NB4 (cell line): ENCODE results near the gene GAST.

ENCODE experiments used
- CTCF ChIP-seq: IDR thresholded peaks from one replicate; pipeline ENCODE4 v1.5.1; 2012; ENCODE audit warnings: low read depth, low read length
- MAX ChIP-seq: IDR thresholded peaks from 2 replicates; pipeline ENCODE4 v1.6.1; 2011; ENCODE audit warnings: low read depth, low read length
- MYC ChIP-seq: IDR thresholded peaks from 2 replicates; pipeline ENCODE4 v1.6.1; 2011; ENCODE audit warnings: low read depth, low read length
- POLR2A ChIP-seq: IDR thresholded peaks from 2 replicates; pipeline ENCODE4 v1.6.1; 2011; ENCODE audit warnings: mild to moderate bottlenecking; ENCODE audit not compliant: insufficient read length; ENCODE audit errors: extremely low read depth

GRCh38 chr17:41695134-41695661, 16.9 kb upstream of the GAST start:
- TF ChIP-seq CTCF (no peak), MAX (no peak), POLR2A (no peak), MYC (no peak)
